ENCODE measurements around the gene PTMS. TPM values are rescaled to one million over a fixed set of nuclear protein-coding genes. Genes with fewer than 3 reads are reported as not detected.

Gene PTMS
- total and polyA plus RNA-seq, 2 of the 13 experiments (the other 11 are each of a cell fraction or from before 2014, with no cell fraction given): 40.5 to 82.4 TPM

DNA sequence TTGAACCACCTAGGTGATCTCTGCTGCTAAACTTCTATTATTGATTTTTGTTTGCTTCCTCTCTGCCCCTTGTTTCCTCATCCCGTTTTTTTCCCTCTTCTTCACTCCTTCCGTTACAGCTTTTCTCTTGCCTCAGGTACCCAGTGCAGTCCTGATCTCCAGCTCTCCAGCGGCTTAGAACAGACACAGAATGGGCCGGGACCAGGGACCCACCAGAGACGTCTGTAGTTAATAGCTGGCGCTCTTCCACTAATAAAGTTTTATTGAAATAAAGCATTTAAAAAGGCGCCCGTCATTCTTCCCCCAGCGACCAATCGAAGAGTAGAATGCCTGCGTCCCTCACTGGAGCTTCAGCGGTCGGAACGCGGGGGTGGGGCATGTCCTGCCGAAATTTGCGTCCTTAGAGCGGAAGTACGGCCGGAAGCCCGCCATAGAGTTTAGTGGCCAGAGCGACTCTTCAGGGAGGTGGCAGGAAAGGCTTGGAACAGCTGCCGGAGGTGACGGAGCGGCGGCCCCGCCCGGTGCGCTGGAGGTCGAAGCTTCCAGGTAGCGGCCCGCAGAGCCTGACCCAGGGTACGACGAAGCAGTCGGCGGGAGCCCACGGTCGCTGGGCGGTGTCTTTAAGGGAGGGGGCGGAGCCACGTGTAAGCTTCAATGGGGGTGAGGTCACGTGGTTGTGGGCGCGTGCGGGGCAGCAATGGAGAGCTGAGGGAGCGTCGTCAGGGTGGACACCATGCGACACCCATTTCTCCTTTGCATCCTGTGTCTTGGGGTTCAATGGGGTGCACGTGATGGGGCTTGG lies 42.4 kb upstream of the PTMS start, which contains the start of gene COPS7A (continued):
- TF ChIP-seq, protein P1, sequence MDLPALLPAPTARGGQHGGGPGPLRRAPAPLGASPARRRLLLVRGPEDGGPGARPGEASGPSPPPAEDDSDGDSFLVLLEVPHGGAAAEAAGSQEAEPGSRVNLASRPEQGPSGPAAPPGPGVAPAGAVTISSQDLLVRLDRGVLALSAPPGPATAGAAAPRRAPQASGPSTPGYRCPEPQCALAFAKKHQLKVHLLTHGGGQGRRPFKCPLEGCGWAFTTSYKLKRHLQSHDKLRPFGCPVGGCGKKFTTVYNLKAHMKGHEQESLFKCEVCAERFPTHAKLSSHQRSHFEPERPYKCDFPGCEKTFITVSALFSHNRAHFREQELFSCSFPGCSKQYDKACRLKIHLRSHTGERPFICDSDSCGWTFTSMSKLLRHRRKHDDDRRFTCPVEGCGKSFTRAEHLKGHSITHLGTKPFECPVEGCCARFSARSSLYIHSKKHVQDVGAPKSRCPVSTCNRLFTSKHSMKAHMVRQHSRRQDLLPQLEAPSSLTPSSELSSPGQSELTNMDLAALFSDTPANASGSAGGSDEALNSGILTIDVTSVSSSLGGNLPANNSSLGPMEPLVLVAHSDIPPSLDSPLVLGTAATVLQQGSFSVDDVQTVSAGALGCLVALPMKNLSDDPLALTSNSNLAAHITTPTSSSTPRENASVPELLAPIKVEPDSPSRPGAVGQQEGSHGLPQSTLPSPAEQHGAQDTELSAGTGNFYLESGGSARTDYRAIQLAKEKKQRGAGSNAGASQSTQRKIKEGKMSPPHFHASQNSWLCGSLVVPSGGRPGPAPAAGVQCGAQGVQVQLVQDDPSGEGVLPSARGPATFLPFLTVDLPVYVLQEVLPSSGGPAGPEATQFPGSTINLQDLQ (CRISPR knock-in tag; IDR thresholded peaks at IDR 0.05): peak; percentile 83; the same call in 1 of the 2 replicates
- TF ChIP-seq ZSCAN22 (CRISPR knock-in tag; IDR thresholded peaks at IDR 0.05) (peak; percentile 50; the same call in 1 of the 2 replicates), MEIS1 (CRISPR knock-in tag; IDR thresholded peaks at IDR 0.05; ENCODE audit: borderline replicate concordance) (no peak; the same call in 1 of the 2 replicates), U2AF1 (optimal IDR thresholded peaks at IDR 0.05; ENCODE audit: low read depth, low read length) (no peak), ZNF33B (CRISPR knock-in tag; IDR thresholded peaks at IDR 0.05) (peak; percentile 90; the same call in 1 of the 2 replicates), HNF4A (CRISPR knock-in tag; IDR thresholded peaks at IDR 0.05) (peak; percentile 37; the same call in 1 of the 2 replicates), POGZ (CRISPR knock-in tag; IDR thresholded peaks at IDR 0.05) (peak; percentile 89)
- TF ChIP-seq, protein P2, sequence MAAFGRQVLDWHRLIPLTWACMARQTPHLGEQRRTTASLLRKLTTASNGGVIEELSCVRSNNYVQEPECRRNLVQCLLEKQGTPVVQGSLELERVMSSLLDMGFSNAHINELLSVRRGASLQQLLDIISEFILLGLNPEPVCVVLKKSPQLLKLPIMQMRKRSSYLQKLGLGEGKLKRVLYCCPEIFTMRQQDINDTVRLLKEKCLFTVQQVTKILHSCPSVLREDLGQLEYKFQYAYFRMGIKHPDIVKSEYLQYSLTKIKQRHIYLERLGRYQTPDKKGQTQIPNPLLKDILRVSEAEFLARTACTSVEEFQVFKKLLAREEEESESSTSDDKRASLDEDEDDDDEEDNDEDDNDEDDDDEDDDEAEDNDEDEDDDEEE (CRISPR knock-in tag; IDR thresholded peaks at IDR 0.05): peak; percentile 65; the same call in 1 of the 2 replicates
- TF ChIP-seq, protein P3, sequence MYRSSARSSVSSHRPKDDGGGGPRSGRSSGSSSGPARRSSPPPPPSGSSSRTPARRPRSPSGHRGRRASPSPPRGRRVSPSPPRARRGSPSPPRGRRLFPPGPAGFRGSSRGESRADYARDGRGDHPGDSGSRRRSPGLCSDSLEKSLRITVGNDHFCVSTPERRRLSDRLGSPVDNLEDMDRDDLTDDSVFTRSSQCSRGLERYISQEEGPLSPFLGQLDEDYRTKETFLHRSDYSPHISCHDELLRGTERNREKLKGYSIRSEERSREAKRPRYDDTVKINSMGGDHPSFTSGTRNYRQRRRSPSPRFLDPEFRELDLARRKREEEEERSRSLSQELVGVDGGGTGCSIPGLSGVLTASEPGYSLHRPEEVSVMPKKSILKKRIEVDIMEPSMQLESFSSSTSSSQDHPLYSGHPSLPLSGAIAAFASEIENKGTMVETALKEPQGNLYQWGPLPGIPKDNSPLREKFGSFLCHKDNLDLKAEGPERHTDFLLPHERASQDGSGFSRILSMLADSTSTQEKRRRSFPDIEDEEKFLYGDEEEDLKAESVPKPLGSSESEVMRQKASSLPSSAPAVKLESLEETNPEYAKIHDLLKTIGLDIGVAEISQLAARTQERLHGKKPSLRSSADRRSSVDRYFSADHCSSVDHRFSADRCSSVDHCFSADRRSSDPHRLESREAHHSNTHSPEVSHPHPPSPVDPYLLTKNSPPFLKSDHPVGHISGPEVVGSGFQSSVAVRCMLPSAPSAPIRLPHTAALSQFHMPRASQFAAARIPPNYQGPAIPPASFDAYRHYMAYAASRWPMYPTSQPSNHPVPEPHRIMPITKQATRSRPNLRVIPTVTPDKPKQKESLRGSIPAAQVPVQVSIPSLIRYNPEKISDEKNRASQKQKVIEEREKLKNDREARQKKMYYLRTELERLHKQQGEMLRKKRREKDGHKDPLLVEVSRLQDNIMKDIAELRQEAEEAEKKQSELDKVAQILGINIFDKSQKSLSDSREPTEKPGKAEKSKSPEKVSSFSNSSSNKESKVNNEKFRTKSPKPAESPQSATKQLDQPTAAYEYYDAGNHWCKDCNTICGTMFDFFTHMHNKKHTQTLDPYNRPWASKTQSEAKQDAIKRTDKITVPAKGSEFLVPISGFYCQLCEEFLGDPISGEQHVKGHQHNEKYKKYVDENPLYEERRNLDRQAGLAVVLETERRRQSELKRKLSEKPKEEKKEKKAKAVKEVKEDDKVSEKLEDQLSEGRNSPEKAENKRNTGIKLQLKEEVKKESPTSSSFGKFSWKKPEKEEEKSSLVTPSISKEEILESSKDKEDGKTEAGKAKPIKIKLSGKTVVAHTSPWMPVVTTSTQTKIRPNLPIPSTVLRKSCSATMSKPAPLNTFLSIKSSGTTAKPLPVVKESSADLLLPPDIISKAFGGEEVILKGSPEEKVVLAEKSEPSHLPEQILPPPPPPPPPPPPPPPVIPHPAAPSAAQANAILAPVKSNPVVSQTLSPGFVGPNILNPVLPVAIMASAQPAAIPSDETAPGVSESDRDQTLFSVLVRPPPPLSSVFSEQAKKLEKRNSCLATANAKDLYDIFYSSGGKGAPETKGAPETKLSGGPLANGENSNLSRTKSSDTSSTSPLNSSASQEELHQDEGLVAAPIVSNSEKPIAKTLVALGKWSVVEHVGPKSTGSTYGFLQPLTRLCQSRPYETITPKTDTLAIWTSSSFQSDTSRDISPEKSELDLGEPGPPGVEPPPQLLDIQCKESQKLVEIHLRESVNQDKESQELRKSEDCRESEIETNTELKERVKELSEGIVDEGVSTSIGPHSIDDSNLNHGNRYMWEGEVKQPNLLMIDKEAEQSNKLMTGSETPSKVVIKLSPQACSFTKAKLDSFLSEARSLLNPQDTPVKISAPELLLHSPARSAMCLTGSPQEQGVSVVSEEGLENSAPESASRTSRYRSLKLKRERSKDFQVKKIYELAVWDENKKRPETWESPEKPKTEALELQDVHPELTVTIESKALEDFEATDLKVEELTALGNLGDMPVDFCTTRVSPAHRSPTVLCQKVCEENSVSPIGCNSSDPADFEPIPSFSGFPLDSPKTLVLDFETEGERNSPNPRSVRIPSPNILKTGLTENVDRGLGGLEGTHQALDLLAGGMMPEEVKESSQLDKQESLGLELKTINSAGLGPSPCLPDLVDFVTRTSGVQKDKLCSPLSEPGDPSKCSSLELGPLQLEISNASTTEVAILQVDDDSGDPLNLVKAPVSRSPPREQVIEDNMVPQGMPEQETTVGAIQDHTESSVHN (CRISPR knock-in tag; IDR thresholded peaks at IDR 0.05): 0 out of 2 replicates have a peak, but pooled peaks have one; percentile 26
- TF ChIP-seq, protein P4, sequence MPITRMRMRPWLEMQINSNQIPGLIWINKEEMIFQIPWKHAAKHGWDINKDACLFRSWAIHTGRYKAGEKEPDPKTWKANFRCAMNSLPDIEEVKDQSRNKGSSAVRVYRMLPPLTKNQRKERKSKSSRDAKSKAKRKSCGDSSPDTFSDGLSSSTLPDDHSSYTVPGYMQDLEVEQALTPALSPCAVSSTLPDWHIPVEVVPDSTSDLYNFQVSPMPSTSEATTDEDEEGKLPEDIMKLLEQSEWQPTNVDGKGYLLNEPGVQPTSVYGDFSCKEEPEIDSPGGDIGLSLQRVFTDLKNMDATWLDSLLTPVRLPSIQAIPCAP (CRISPR knock-in tag; IDR thresholded peaks at IDR 0.05; ENCODE audit: low read depth): no peak; the same call in 1 of the 2 replicates
- TF ChIP-seq, protein P5, sequence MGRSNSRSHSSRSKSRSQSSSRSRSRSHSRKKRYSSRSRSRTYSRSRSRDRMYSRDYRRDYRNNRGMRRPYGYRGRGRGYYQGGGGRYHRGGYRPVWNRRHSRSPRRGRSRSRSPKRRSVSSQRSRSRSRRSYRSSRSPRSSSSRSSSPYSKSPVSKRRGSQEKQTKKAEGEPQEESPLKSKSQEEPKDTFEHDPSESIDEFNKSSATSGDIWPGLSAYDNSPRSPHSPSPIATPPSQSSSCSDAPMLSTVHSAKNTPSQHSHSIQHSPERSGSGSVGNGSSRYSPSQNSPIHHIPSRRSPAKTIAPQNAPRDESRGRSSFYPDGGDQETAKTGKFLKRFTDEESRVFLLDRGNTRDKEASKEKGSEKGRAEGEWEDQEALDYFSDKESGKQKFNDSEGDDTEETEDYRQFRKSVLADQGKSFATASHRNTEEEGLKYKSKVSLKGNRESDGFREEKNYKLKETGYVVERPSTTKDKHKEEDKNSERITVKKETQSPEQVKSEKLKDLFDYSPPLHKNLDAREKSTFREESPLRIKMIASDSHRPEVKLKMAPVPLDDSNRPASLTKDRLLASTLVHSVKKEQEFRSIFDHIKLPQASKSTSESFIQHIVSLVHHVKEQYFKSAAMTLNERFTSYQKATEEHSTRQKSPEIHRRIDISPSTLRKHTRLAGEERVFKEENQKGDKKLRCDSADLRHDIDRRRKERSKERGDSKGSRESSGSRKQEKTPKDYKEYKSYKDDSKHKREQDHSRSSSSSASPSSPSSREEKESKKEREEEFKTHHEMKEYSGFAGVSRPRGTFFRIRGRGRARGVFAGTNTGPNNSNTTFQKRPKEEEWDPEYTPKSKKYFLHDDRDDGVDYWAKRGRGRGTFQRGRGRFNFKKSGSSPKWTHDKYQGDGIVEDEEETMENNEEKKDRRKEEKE (IDR thresholded peaks at IDR 0.05): no peak

Measured in HepG2 (cell line).